Neuronal stem cell (in vitro differentiated cells): Measurements from ENCODE around the gene MCAT. TPM values are rescaled to one million over a fixed set of nuclear protein-coding genes. Genes with fewer than 3 reads are reported as not detected.
A peak's percentile ranks its signal among the peaks of the same experiment; 100 is the strongest.

Experiments
- DNase-seq: peaks from one replicate; pipeline ENCODE4 v3.0.0-alpha.2; 2013; ENCODE audit warnings: low spot score
- H2AFZ ChIP-seq: one replicate; pipeline ENCODE4 v1.6.1; 2013; ENCODE audit warnings: mild to moderate bottlenecking, low read length, inconsistent platforms
- H2AK5ac ChIP-seq: 2 replicates; pipeline ENCODE4 v1.6.1; 2013; ENCODE audit warnings: low read depth, mild to moderate bottlenecking, inconsistent platforms, low read length, moderate library complexity, mixed read lengths
- H2BK120ac ChIP-seq: 2 replicates; pipeline ENCODE4 v1.6.1; 2013; ENCODE audit warnings: low read depth, mild to moderate bottlenecking, inconsistent platforms, low read length, moderate library complexity, mixed read lengths
- H2BK12ac ChIP-seq: one replicate; pipeline ENCODE4 v1.6.1; 2013; ENCODE audit warnings: low read length, inconsistent platforms
- H2BK15ac ChIP-seq: 2 replicates; pipeline ENCODE4 v1.6.1; 2013; ENCODE audit warnings: mild to moderate bottlenecking, low read length, inconsistent platforms, mixed read lengths
- H2BK5ac ChIP-seq: one replicate; pipeline ENCODE4 v1.6.1; 2013; ENCODE audit warnings: inconsistent platforms, mild to moderate bottlenecking, low read length, moderate library complexity
- H3K14ac ChIP-seq: one replicate; pipeline ENCODE4 v1.6.1; 2013; ENCODE audit warnings: low read length, inconsistent platforms
- H3K18ac ChIP-seq: 2 replicates; pipeline ENCODE4 v1.6.1; 2013; ENCODE audit warnings: low read length, inconsistent platforms
- H3K23ac ChIP-seq: 2 replicates; pipeline ENCODE4 v1.6.1; 2013; ENCODE audit warnings: low read depth, mild to moderate bottlenecking, mixed read lengths, low read length, inconsistent platforms; ENCODE audit not compliant: poor library complexity
- H3K27ac ChIP-seq: replicated peaks from 3 replicates; pipeline ENCODE4 v1.5.1; 2013; ENCODE audit warnings: low read length, inconsistent platforms
- H3K27me3 ChIP-seq, 3 experiments: 2 replicates each; pipeline ENCODE4 v1.6.1; 2013; ENCODE audit warnings: low read length in 3 of 3, mild to moderate bottlenecking in 2 of 3, inconsistent platforms in 1 of 3, low read depth in 1 of 3, mixed read lengths in 1 of 3, moderate library complexity in 1 of 3; ENCODE audit not compliant: control insufficient read depth in 3 of 3, insufficient read depth in 3 of 3
- H3K36me3 ChIP-seq, 2 donors: replicated peaks in 1 of 2; 2 replicates each; pipeline ENCODE4 v1.6.1; 2013; ENCODE audit warnings: low read length in 2 of 2; ENCODE audit not compliant: control insufficient read depth in 2 of 2, insufficient read depth in 2 of 2
- H3K4ac ChIP-seq: 2 replicates; pipeline ENCODE4 v1.6.1; 2013; ENCODE audit warnings: inconsistent platforms, mild to moderate bottlenecking, low read length, moderate library complexity
- H3K4me1 ChIP-seq, 2 donors: 1 replicate in 1 of 2; 2 replicates in 1 of 2; pipeline ENCODE4 v1.6.1; 2013; ENCODE audit warnings: low read length in 2 of 2, low read depth in 1 of 2; ENCODE audit not compliant: control insufficient read depth in 2 of 2, insufficient read depth in 1 of 2
- H3K4me2 ChIP-seq: one replicate; pipeline ENCODE4 v1.6.1; 2013; ENCODE audit warnings: mild to moderate bottlenecking, low read length, inconsistent platforms; ENCODE audit not compliant: insufficient read depth, poor library complexity, severe bottlenecking
- H3K4me3 ChIP-seq, 2 donors: 2 replicates each; pipeline ENCODE4 v1.5.1; 2013; ENCODE audit warnings: low read length in 2 of 2, mild to moderate bottlenecking in 2 of 2, inconsistent platforms in 1 of 2, moderate library complexity in 1 of 2
- H3K79me1 ChIP-seq: one replicate; pipeline ENCODE4 v1.6.1; 2013; ENCODE audit warnings: low read depth, mild to moderate bottlenecking, inconsistent platforms, low read length, moderate library complexity
- H3K9ac ChIP-seq: one replicate; pipeline ENCODE4 v1.6.1; 2013; ENCODE audit warnings: mild to moderate bottlenecking, low read depth, low read length, inconsistent platforms; ENCODE audit not compliant: poor library complexity
- H3K9me3 ChIP-seq, 2 donors: replicated peaks in 1 of 2; 2 replicates each; pipeline versions ENCODE3 to v1.6.1; 2013; ENCODE audit warnings: low read length in 2 of 2, mild to moderate bottlenecking in 2 of 2, inconsistent platforms in 1 of 2, low read depth in 1 of 2, mixed read lengths in 1 of 2, moderate library complexity in 1 of 2; ENCODE audit not compliant: control insufficient read depth in 2 of 2, insufficient read depth in 1 of 2
- H4K8ac ChIP-seq: one replicate; pipeline ENCODE4 v1.6.1; 2013; ENCODE audit warnings: low read depth, mild to moderate bottlenecking, inconsistent platforms, low read length, moderate library complexity
- H4K91ac ChIP-seq: one replicate; pipeline ENCODE4 v1.6.1; 2013; ENCODE audit warnings: low read length, low read depth, mild to moderate bottlenecking, inconsistent platforms; ENCODE audit not compliant: poor library complexity
- WGBS, 2 donors: extraction: QIAGEN DNeasy Blood & Tissue Kit; methylation state at CpG; one replicate each; pipeline ENCODE4 v1.1.7; 2013; ENCODE audit warnings: missing lambda C conversion rate in 2 of 2, mixed read lengths in 1 of 2; ENCODE audit not compliant: insufficient read length in 2 of 2, insufficient replicate concordance in 1 of 2; ENCODE audit errors: extremely low coverage in 2 of 2; 5-methylcytosine and 5-hydroxymethylcytosine counted together
- polyA plus RNA-seq, 2 experiments: library from polyadenylated mRNA; stranded (reverse); fragments of 200-250 nt; gene quantifications; one replicate each; pipeline ENCODE4 v1.2.3, GENCODE V29; 2013

The MCAT gene
- 14.6 TPM for polyA plus RNA-seq (2013, experiment 1 of 2)
- polyA plus RNA-seq (2013, experiment 2 of 2), result 12.4 TPM

- H2BK5ac ChIP-seq, result peak within 1 kb of the TSS; percentile 53
- peak within 1 kb of the TSS; percentile 82 for H4K8ac ChIP-seq
- peak within 1 kb of the TSS; percentile 89 for H2AK5ac ChIP-seq
- no peak within 1 kb of the TSS for H2BK120ac ChIP-seq
- H3K79me1 ChIP-seq, result peaks cover 8% of the 10 kb centered on the region
- H3K23ac ChIP-seq, result peak within 1 kb of the TSS; percentile 65
- no CpG with 5 or more reads among the region's 83 CpGs for WGBS, 2 donors
- H3K27ac ChIP-seq, result peak within 1 kb of the TSS; percentile 44
- H3K27me3 ChIP-seq, result peaks cover 0 to 5% (median 0%) of the 10 kb centered on the region in 3 experiments
- peaks cover 18 to 38% of the 10 kb centered on the region in 2 donors for H3K36me3 ChIP-seq
- peak within 1 kb of the TSS; percentile 91 to 100 for H3K4me3 ChIP-seq
- H3K14ac ChIP-seq, result peak within 1 kb of the TSS; percentile 96
- H3K4me1 ChIP-seq, result peaks cover 0 to 3% of the 10 kb centered on the region in 2 donors
- H3K9me3 ChIP-seq, result no peaks in the 10 kb centered on the region
- H2AFZ ChIP-seq, result peak within 1 kb of the TSS; percentile 89
- H3K18ac ChIP-seq, result peak within 1 kb of the TSS; percentile 94
- peak within 1 kb of the TSS; percentile 99 for H3K9ac ChIP-seq
- peak within 1 kb of the TSS; percentile 94 for H2BK12ac ChIP-seq
- peak; percentile 65 for DNase-seq
- H3K4me2 ChIP-seq, result peak within 1 kb of the TSS; percentile 91
- no peak within 1 kb of the TSS for H2BK15ac ChIP-seq
- no peak within 1 kb of the TSS for H4K91ac ChIP-seq
- H3K4ac ChIP-seq, result no peak within 1 kb of the TSS
Observed at GRCh38 chr22:43142880-43143562, at the start of gene MCAT. Gene MCAT (minus strand): TSS chr22:43143398. CDS start chr22:43143348, 50 bp downstream.

- no peak for DNase-seq
- H3K4me3 ChIP-seq, result no peak overlapping the region
- no peak overlapping the region for H3K14ac ChIP-seq
- peaks cover 0 to 4% of the 10 kb centered on the region in 2 donors for H3K4me1 ChIP-seq
- no peak overlapping the region for H4K91ac ChIP-seq
- no peak overlapping the region for H2AK5ac ChIP-seq
- no peak overlapping the region for H3K4ac ChIP-seq
- no peak overlapping the region for H3K9ac ChIP-seq
- no peak overlapping the region for H3K23ac ChIP-seq
- no peak overlapping the region for H2BK12ac ChIP-seq
- H3K27me3 ChIP-seq, result no peaks in the 10 kb centered on the region
- H3K4me2 ChIP-seq, result no peak overlapping the region
- no peak overlapping the region for H2AFZ ChIP-seq
- H3K9me3 ChIP-seq, result peaks cover 5 to 6% of the 10 kb centered on the region in 2 donors
- H3K79me1 ChIP-seq, result no peaks in the 10 kb centered on the region
- no peak overlapping the region for H4K8ac ChIP-seq
- H3K18ac ChIP-seq, result no peak overlapping the region
- H2BK120ac ChIP-seq, result no peak overlapping the region
- H2BK5ac ChIP-seq, result no peak overlapping the region
- H3K36me3 ChIP-seq, result no peaks in the 10 kb centered on the region
- no peak overlapping the region for H2BK15ac ChIP-seq
- H3K27ac ChIP-seq, result no peak overlapping the region
Observed at GRCh38 chr22:43191831-43192230, 48.6 kb upstream of the MCAT start.

GRCh38 chr22:43188829-43189545, 45.8 kb upstream of the MCAT start:
- no peak overlapping the region for H2BK12ac ChIP-seq
- H3K79me1 ChIP-seq, result peaks cover 7% of the 10 kb centered on the region
- no peak overlapping the region for H4K91ac ChIP-seq
- no peak overlapping the region for H3K4ac ChIP-seq
- H2AFZ ChIP-seq, result peak overlapping the region; percentile 86
- H3K9ac ChIP-seq, result no peak overlapping the region
- peaks cover 10 to 14% of the 10 kb centered on the region in 2 donors for H3K4me1 ChIP-seq
- H3K36me3 ChIP-seq, result no peaks in the 10 kb centered on the region
- no peak overlapping the region for H3K4me2 ChIP-seq
- DNase-seq, result no peak
- no peak overlapping the region for H3K4me3 ChIP-seq
- H4K8ac ChIP-seq, result no peak overlapping the region
- no peak overlapping the region for H3K14ac ChIP-seq
- no peak overlapping the region for H2BK15ac ChIP-seq
- no peak overlapping the region for H3K18ac ChIP-seq
- H2AK5ac ChIP-seq, result no peak overlapping the region
- H3K27ac ChIP-seq, result no peak overlapping the region
- no peaks in the 10 kb centered on the region for H3K27me3 ChIP-seq
- H2BK120ac ChIP-seq, result no peak overlapping the region
- no peak overlapping the region for H2BK5ac ChIP-seq
- no CpG with 5 or more reads among the region's 5 CpGs for WGBS, 2 donors
- H3K9me3 ChIP-seq, result peaks cover 2 to 6% of the 10 kb centered on the region in 2 donors
- H3K23ac ChIP-seq, result no peak overlapping the region
